GM21423 (cell line): ENCODE measurements around the gene RNF213.
"Not testable (repeated sequence)": the region's sequence is repeated elsewhere in the genome, so short reads cannot be mapped to it uniquely, and the experiment has no call there.

Experiments
- ATAC-seq: cut with Tn5 transposase; IDR thresholded peaks from one replicate; pipeline ENCODE4 v1.9.1; 2021; ENCODE audit warnings: mild to moderate bottlenecking, moderate library complexity; ENCODE audit not compliant: unreplicated experiment

The RNF213 gene

DNA sequence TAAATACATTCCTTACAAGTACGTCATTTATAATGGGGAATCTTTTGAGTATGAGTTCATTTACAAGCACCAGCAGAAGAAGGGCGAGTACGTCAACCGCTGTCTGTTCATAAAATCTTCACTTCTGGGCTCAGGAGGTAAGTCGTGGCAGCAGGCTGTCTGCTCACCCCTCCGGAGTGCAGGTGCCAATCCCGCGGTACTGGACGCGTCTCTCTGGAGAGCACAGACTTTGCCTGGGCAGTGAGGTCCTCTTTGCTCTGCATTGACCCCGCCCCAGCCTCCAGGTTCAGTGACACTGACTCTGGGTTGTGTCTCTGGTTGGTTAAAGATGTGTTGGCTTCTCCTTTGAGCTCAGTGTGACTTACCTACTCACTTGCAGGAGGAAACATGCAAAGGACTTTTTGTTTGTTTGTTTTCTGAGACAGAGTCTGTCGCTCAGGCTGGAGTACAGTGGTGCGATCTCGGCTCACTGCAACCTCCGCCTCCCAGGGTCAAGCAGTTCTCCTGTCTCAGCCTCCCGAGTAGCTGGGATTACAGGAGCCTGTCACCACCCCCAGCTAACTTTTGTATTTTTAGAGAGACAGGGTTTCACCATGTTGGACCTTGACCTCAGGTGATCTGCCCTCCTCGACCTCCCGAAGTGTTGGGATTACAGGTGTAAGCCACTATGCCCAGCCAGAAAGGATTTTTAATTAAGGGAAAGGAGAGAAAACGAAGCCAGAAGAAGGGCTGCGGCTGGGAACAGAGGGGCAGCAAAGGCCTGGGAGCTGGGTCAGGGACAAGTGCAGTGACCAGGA lies 31.2 kb downstream of the RNF213 start:
- no peak for ATAC-seq

GRCh38 chr17:80292521-80292971 lies 31.9 kb downstream of the RNF213 start:
- ATAC-seq, result no peak

DNA sequence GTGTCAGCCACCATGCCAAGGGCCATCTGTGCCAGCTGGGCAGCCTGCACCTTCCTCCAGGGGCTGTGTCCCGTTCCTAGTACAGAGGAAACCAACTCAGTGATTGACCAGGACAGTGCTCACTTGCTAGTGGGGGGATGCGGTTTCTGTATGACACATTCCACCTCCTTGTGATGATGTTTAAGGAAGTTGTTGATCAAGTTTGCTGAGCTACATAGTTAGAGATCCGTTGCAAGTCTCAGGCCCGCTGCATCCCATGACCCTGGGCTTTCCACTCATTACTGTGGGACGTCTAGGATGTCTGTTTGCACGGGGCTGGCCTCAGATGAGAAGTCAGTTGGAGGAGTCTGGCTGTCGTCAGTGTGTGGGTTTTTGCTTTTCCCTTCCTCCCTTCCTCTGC lies 33.6 kb downstream of the RNF213 start:
- no peak for ATAC-seq

- no peak for ATAC-seq
These were observed 34.0 kb downstream of the RNF213 start for GRCh38 chr17:80294653-80295052.

DNA sequence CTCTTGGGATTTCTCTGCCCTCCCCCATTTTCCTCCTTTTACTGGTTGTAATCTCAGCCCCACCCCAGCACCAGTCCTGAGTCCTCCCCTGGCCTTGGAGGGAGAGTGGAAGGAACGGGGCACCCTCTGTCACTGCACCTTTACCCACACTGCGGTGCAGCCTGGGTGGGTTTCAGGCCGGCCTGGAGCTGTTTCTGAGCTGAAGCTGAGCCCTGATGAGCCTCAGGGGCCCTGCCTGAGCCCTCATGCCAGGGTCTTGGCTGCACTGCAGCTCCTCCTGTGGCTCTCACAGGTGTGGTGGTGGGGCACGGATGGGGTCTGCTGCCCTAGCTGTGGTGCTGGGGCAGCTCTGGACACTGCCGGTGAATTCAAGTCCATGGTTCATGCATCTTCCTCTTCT lies 34.5 kb downstream of the RNF213 start:
- ATAC-seq, result no peak

DNA sequence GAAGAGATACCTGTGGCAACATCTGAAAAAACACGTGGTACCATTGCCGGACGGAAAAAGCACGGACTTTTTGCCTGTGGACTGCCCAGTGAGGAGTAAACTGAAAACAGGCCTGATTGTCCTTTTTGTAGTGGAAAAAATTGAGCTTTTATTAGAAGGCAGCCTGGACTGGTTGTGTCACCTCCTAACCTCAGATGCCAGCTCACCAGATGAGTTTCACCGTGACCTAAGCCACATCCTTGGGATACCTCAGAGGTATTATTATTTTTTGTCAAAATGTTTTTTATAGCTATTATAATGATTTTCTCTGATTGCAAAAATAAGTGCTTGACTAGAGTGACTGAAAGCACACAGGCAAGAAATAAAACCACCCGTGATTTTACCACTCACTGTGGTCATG lies 34.9 kb downstream of the RNF213 start:
- ATAC-seq, result no peak

- no peak for ATAC-seq
These were observed 35.6 kb downstream of the RNF213 start for GRCh38 chr17:80296221-80296620.

GRCh38 chr17:80297996-80298560 lies 37.4 kb downstream of the RNF213 start:
- no peak for ATAC-seq

DNA sequence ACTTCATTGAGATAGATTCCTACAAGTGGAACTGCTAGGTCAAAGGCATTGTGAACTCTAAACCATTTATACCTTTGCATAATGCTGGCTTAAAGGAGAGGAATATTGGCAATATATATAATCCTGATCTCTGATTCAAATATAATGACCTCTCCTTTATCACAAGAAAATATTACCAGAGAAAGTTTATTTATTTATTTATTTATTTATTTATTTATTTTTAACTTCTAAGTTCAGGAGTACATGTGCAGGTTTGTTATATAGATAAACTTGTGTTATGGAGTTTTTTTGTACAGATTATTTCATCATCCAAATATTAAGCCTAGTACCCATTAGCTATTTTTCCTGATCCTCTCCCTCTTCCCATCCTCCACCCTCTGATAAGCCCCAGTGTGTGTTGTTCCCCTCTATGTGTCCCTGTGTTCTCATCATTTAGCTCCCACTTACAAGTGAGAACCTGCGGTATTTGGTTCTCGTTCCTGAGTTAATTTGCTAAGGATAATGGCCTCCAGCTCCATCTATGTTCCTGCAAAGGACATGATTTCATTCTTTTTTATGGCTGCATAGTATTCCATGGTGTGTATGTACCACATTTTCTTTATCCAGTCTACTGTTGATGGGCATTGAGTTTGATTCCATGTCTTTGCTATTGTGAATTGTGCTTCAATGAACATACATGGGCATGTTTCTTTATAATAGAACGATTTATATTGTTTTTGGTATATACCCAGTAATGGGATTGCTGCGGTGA lies 38.9 kb downstream of the RNF213 start:
- ATAC-seq, result not testable (repeated sequence)

DNA sequence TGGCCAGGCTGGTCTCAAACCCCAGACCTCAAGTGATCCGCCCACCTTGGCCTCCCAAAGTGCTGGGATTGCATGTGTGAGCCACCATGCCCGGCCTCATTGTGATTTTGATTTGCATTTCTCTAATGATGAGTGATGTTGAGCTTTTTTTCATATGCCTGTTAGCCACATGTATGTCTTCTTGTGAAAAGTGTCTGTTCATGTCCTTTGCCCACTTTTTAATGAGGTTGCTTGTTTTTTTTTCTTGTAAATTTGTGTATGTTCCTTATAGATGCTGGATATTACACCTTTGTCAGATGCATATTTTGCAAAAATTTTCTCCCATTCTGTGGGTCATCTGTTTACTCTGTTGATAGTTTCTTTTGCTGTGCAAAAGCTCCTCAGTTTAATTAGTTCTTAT lies 40.1 kb downstream of the RNF213 start:
- ATAC-seq, result not testable (repeated sequence)

DNA sequence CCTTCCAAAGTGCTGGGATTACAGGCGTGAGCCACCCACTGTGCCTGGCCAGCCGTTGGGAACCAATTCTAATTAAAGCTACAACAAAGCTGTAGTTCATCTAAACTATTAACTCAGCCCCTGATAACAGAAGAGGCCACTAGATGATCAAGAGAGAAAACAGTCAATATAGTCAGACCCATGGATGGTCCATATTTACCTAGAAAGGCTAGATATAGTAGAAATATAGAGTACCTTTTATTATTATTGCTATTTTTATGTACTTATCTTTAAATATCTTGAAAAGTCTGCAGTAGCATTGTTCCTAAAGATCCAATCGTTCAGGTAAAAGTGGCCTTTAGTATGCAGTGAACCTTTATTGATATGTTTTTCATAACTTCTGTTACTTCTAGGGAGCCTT lies 43.2 kb downstream of the RNF213 start:
- ATAC-seq, result no peak

GRCh38 chr17:80307994-80308691 lies 47.5 kb downstream of the RNF213 start:
- no peak for ATAC-seq

- no peak for ATAC-seq
These were observed 48.3 kb downstream of the RNF213 start for GRCh38 chr17:80308692-80309517.

- ATAC-seq, result no peak
These were observed 50.7 kb downstream of the RNF213 start for GRCh38 chr17:80311216-80311827.

DNA sequence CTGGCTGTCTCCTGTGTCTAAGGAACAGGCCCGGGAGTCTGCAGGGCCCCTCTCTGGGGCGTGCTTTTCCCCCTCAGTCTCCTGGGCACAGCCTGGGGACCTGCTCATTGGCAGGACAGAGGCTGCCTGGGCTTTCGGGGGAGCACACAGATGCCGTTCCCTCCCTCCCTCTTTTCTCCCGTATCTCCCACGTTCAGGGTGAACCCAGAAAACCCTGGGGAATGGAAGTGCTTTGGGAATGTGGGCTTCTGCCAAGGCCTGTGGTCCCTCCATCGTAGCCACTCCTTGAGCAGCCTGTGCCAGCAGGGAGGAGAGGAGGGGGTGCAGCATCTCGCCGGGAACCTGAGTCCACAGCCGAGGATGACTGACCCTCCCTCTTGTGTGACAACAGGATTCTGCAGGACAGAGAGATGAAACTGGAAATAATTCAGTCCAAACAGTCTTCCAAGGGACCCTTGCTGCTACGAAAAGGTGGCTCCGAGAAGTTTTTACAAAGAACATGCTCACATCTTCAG lies 52.0 kb downstream of the RNF213 start:
- ATAC-seq, result no peak

- ATAC-seq, result no peak
These were observed 52.6 kb downstream of the RNF213 start for GRCh38 chr17:80313160-80313829.

DNA sequence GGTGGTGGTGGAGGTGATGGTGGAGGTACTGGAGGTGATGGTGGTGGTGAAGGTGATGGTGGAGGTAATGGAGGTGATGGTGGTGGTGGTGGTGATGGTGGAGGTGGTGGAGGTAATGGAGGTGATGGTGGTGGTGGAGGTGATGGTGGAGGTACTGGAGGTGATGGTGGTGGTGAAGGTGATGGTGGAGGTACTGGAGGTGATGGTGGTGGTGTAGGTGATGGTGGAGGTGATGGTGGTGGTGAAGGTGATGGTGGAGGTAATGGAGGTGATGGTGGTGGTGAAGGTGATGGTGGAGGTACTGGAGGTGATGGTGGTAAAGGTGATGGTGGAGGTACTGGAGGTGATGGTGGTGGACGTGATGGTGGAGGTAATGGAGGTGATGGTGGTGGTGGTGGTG lies 53.3 kb downstream of the RNF213 start:
- not testable (repeated sequence) for ATAC-seq

GRCh38 chr17:80315517-80316182 lies 55.0 kb downstream of the RNF213 start:
- no peak for ATAC-seq

DNA sequence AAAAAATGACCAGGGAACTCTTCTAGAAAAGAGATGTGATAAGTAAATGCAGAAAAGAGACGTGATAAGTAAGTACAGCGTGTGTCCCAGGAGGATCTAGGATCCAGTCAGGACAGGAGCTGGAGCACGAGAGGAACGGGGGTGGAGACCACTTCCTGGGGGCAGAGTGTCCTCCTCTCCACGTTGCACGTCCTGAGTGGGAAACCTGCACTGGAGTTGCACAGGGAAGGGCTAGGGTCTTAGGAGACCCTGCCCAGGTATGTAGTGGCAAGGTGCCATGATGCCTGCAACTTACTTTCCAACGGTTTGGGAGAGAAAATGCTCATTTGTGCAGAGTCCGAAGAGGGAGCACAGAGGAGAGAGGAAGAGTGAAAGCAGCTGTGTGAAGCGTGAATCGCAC lies 55.8 kb downstream of the RNF213 start:
- ATAC-seq, result no peak
